HG02623 (cell line): ENCODE results near the gene OR3A2.
"Not testable (repeated sequence)": the region's sequence is repeated elsewhere in the genome, so short reads cannot be mapped to it uniquely, and the experiment has no call there.

ENCODE experiments used
- ATAC-seq: cut with Tn5 transposase; IDR thresholded peaks from one replicate; pipeline ENCODE4 v1.9.1; 2021; ENCODE audit warnings: moderate library complexity; ENCODE audit not compliant: unreplicated experiment

The OR3A2 gene

GRCh38 chr17:3385869-3386816, at the start of gene OR3A2:
TSS of gene OR3A2 (minus strand) at chr17:3386308.
- ATAC-seq: no peak

- no peak for ATAC-seq
Observed at GRCh38 chr17:3433741-3434140, 47.6 kb upstream of the OR3A2 start, which contains the start of gene OR1E2. TSS of gene OR1E2 (minus strand) at chr17:3433841. CDS start at chr17:3433841, 0 bp downstream.

GRCh38 chr17:3433215-3433614, 47.1 kb upstream of the OR3A2 start:
- not testable (repeated sequence) for ATAC-seq

- no peak for ATAC-seq
Observed at GRCh38 chr17:3418222-3418621, 32.1 kb upstream of the OR3A2 start.

- no peak for ATAC-seq
Observed at GRCh38 chr17:3415610-3416009, 29.5 kb upstream of the OR3A2 start.

GRCh38 chr17:3412216-3412615, 26.1 kb upstream of the OR3A2 start:
- not testable (repeated sequence) for ATAC-seq

GRCh38 chr17:3411070-3411469, 25.0 kb upstream of the OR3A2 start, which contains the start of gene OR3A3:
TSS of gene OR3A3 (plus strand) at chr17:3411370.
- ATAC-seq: no peak

- not testable (repeated sequence) for ATAC-seq
Observed at GRCh38 chr17:3403856-3404255, 17.7 kb upstream of the OR3A2 start.

GRCh38 chr17:3401786-3402185, 15.7 kb upstream of the OR3A2 start:
- no peak for ATAC-seq

GRCh38 chr17:3400055-3400454, 13.9 kb upstream of the OR3A2 start:
- ATAC-seq: no peak

- ATAC-seq: no peak
Observed at GRCh38 chr17:3398310-3398709, 12.2 kb upstream of the OR3A2 start, which contains the start of gene OR1E1. TSS of gene OR1E1 (minus strand) at chr17:3398410. CDS start at chr17:3398410, 0 bp downstream.

- not testable (repeated sequence) for ATAC-seq
Observed at GRCh38 chr17:3397801-3398200, 11.7 kb upstream of the OR3A2 start.

GRCh38 chr17:3389791-3390190, 3.7 kb upstream of the OR3A2 start:
- no peak for ATAC-seq

- ATAC-seq: no peak
Observed at GRCh38 chr17:3381957-3382356, 4.2 kb downstream of the OR3A2 start.

- ATAC-seq: no peak
Observed at GRCh38 chr17:3378321-3378720, 7.8 kb downstream of the OR3A2 start.

GRCh38 chr17:3371167-3371566, 14.9 kb downstream of the OR3A2 start:
- ATAC-seq: not testable (repeated sequence)

GRCh38 chr17:3342782-3343181, 43.3 kb downstream of the OR3A2 start:
- not testable (repeated sequence) for ATAC-seq

GRCh38 chr17:3335876-3336275, 50.2 kb downstream of the OR3A2 start:
- no peak for ATAC-seq

GRCh38 chr17:3318336-3318735, 67.8 kb downstream of the OR3A2 start:
- no peak for ATAC-seq

- ATAC-seq: no peak
Observed at GRCh38 chr17:3316836-3317235, 69.3 kb downstream of the OR3A2 start.

GRCh38 chr17:3308603-3309002, 77.5 kb downstream of the OR3A2 start:
- no peak for ATAC-seq

- no peak for ATAC-seq
Observed at GRCh38 chr17:3298260-3298659, 87.8 kb downstream of the OR3A2 start, which contains the start of gene OR3A1. TSS of gene OR3A1 (minus strand) at chr17:3298360. CDS start at chr17:3292582, 5,778 bp downstream.
